Neuronal stem cell (in vitro differentiated cells): Measurements from ENCODE around the gene ITPK1.

ENCODE experiments used
- DNase-seq: peaks from one replicate; pipeline ENCODE4 v3.0.0-alpha.2; 2013; ENCODE audit warnings: low spot score
- H2AFZ ChIP-seq: one replicate; pipeline ENCODE4 v1.6.1; 2013; ENCODE audit warnings: mild to moderate bottlenecking, low read length, inconsistent platforms
- H2AK5ac ChIP-seq: 2 replicates; pipeline ENCODE4 v1.6.1; 2013; ENCODE audit warnings: low read depth, mild to moderate bottlenecking, inconsistent platforms, low read length, moderate library complexity, mixed read lengths
- H2BK120ac ChIP-seq: 2 replicates; pipeline ENCODE4 v1.6.1; 2013; ENCODE audit warnings: low read depth, mild to moderate bottlenecking, inconsistent platforms, low read length, moderate library complexity, mixed read lengths
- H2BK12ac ChIP-seq: one replicate; pipeline ENCODE4 v1.6.1; 2013; ENCODE audit warnings: low read length, inconsistent platforms
- H2BK15ac ChIP-seq: 2 replicates; pipeline ENCODE4 v1.6.1; 2013; ENCODE audit warnings: mild to moderate bottlenecking, low read length, inconsistent platforms, mixed read lengths
- H2BK5ac ChIP-seq: one replicate; pipeline ENCODE4 v1.6.1; 2013; ENCODE audit warnings: inconsistent platforms, mild to moderate bottlenecking, low read length, moderate library complexity
- H3K14ac ChIP-seq: one replicate; pipeline ENCODE4 v1.6.1; 2013; ENCODE audit warnings: low read length, inconsistent platforms
- H3K18ac ChIP-seq: 2 replicates; pipeline ENCODE4 v1.6.1; 2013; ENCODE audit warnings: low read length, inconsistent platforms
- H3K23ac ChIP-seq: 2 replicates; pipeline ENCODE4 v1.6.1; 2013; ENCODE audit warnings: low read depth, mild to moderate bottlenecking, mixed read lengths, low read length, inconsistent platforms; ENCODE audit not compliant: poor library complexity
- H3K27ac ChIP-seq: replicated peaks from 3 replicates; pipeline ENCODE4 v1.5.1; 2013; ENCODE audit warnings: low read length, inconsistent platforms
- H3K27me3 ChIP-seq, 3 experiments: 2 replicates each; pipeline ENCODE4 v1.6.1; 2013; ENCODE audit warnings: low read length in 3 of 3, mild to moderate bottlenecking in 2 of 3, inconsistent platforms in 1 of 3, low read depth in 1 of 3, mixed read lengths in 1 of 3, moderate library complexity in 1 of 3; ENCODE audit not compliant: control insufficient read depth in 3 of 3, insufficient read depth in 3 of 3
- H3K36me3 ChIP-seq, 2 donors: replicated peaks in 1 of 2; 2 replicates each; pipeline ENCODE4 v1.6.1; 2013; ENCODE audit warnings: low read length in 2 of 2; ENCODE audit not compliant: control insufficient read depth in 2 of 2, insufficient read depth in 2 of 2
- H3K4ac ChIP-seq: 2 replicates; pipeline ENCODE4 v1.6.1; 2013; ENCODE audit warnings: inconsistent platforms, mild to moderate bottlenecking, low read length, moderate library complexity
- H3K4me1 ChIP-seq, 2 donors: 1 replicate in 1 of 2; 2 replicates in 1 of 2; pipeline ENCODE4 v1.6.1; 2013; ENCODE audit warnings: low read length in 2 of 2, low read depth in 1 of 2; ENCODE audit not compliant: control insufficient read depth in 2 of 2, insufficient read depth in 1 of 2
- H3K4me2 ChIP-seq: one replicate; pipeline ENCODE4 v1.6.1; 2013; ENCODE audit warnings: mild to moderate bottlenecking, low read length, inconsistent platforms; ENCODE audit not compliant: insufficient read depth, poor library complexity, severe bottlenecking
- H3K4me3 ChIP-seq, 2 donors: 2 replicates each; pipeline ENCODE4 v1.5.1; 2013; ENCODE audit warnings: low read length in 2 of 2, mild to moderate bottlenecking in 2 of 2, inconsistent platforms in 1 of 2, moderate library complexity in 1 of 2
- H3K79me1 ChIP-seq: one replicate; pipeline ENCODE4 v1.6.1; 2013; ENCODE audit warnings: low read depth, mild to moderate bottlenecking, inconsistent platforms, low read length, moderate library complexity
- H3K9ac ChIP-seq: one replicate; pipeline ENCODE4 v1.6.1; 2013; ENCODE audit warnings: mild to moderate bottlenecking, low read depth, low read length, inconsistent platforms; ENCODE audit not compliant: poor library complexity
- H3K9me3 ChIP-seq, 2 donors: replicated peaks in 1 of 2; 2 replicates each; pipeline versions ENCODE3 to v1.6.1; 2013; ENCODE audit warnings: low read length in 2 of 2, mild to moderate bottlenecking in 2 of 2, inconsistent platforms in 1 of 2, low read depth in 1 of 2, mixed read lengths in 1 of 2, moderate library complexity in 1 of 2; ENCODE audit not compliant: control insufficient read depth in 2 of 2, insufficient read depth in 1 of 2
- H4K8ac ChIP-seq: one replicate; pipeline ENCODE4 v1.6.1; 2013; ENCODE audit warnings: low read depth, mild to moderate bottlenecking, inconsistent platforms, low read length, moderate library complexity
- H4K91ac ChIP-seq: one replicate; pipeline ENCODE4 v1.6.1; 2013; ENCODE audit warnings: low read length, low read depth, mild to moderate bottlenecking, inconsistent platforms; ENCODE audit not compliant: poor library complexity
- WGBS, 2 donors: extraction: QIAGEN DNeasy Blood & Tissue Kit; methylation state at CpG; one replicate each; pipeline ENCODE4 v1.1.7; 2013; ENCODE audit warnings: missing lambda C conversion rate in 2 of 2, mixed read lengths in 1 of 2; ENCODE audit not compliant: insufficient read length in 2 of 2, insufficient replicate concordance in 1 of 2; ENCODE audit errors: extremely low coverage in 2 of 2; 5-methylcytosine and 5-hydroxymethylcytosine counted together

Gene ITPK1

DNA sequence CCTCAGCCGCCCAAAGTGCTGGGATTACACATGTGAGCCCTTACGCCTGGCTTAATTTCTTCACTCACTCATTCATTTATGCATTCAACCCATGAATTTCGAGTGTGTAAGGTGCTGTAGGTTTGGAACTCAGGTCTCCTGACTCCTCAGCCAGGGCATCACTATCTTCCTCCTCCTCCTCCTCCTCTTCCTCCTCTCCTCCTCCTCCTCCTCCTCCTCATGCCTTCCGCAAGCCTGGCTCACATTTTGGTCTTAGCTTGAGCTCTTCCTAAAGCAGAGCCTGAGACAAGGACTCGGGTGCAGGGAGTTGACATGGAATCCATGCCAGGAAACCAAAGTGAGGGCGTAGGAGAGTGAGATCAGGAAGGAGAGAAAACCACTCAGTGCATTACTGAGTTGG lies 213.5 kb downstream of the ITPK1 start:
- Histone ChIP-seq H2AFZ (no peak overlapping the region), H2BK5ac (no peak overlapping the region), H2BK12ac (no peak overlapping the region), H3K9me3 (peaks cover 0 to 2% of the 10 kb centered on the region in 2 donors), H3K9ac (no peak overlapping the region), H4K8ac (no peak overlapping the region), H2AK5ac (no peak overlapping the region), H2BK120ac (no peak overlapping the region), H3K23ac (no peak overlapping the region), H3K4ac (no peak overlapping the region), H3K4me1 (peaks cover 0 to 13% of the 10 kb centered on the region in 2 donors), H3K27me3 (peaks cover 0 to 50% (median 1%) of the 10 kb centered on the region in 3 experiments), H4K91ac (no peak overlapping the region), H3K79me1 (no peaks in the 10 kb centered on the region), H3K4me3 (peak overlapping the region in 1 of 2 donors; percentile 19), H3K4me2 (no peak overlapping the region), H2BK15ac (no peak overlapping the region), H3K14ac (no peak overlapping the region), H3K18ac (no peak overlapping the region), H3K36me3 (no peaks in the 10 kb centered on the region), H3K27ac (no peak overlapping the region)
- WGBS, 2 donors, result no CpG with 5 or more reads among the region's 6 CpGs
- no peak for DNase-seq

DNA sequence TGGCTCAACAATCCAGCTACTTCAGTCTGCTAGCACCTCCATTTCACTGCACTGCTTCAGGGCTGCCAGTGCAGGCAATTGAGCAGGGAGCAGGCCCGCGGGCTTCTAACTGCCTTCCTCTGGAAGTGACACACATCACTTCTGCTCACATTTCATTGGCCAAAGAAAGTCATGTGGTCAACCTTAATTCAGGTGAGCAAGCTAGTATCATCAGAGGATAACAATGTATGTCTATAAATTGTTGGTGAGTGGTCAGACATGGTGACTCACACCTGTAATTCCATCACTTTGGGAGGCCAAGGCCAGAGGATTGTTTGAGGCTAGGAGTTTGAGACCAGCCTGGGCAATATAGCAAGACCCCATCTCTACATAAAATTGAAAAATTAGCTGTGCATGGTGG lies 215.1 kb downstream of the ITPK1 start:
- H3K27me3 ChIP-seq, result peaks cover 0 to 44% (median 1%) of the 10 kb centered on the region in 3 experiments
- H2BK5ac ChIP-seq, result no peak overlapping the region
- H3K9me3 ChIP-seq, result peaks cover 0 to 2% of the 10 kb centered on the region in 2 donors
- no peaks in the 10 kb centered on the region for H3K79me1 ChIP-seq
- H2AFZ ChIP-seq, result no peak overlapping the region
- no peak overlapping the region for H3K4me2 ChIP-seq
- WGBS, 2 donors, result no CpG with 5 or more reads among the region's 2 CpGs
- no peak overlapping the region for H4K91ac ChIP-seq
- no peak overlapping the region for H3K27ac ChIP-seq
- H3K4me1 ChIP-seq, result peaks cover 0 to 13% of the 10 kb centered on the region in 2 donors
- H3K9ac ChIP-seq, result no peak overlapping the region
- no peak overlapping the region for H2BK120ac ChIP-seq
- H3K18ac ChIP-seq, result no peak overlapping the region
- no peak overlapping the region for H2AK5ac ChIP-seq
- DNase-seq, result no peak
- H3K14ac ChIP-seq, result no peak overlapping the region
- no peak overlapping the region for H3K4me3 ChIP-seq
- no peak overlapping the region for H2BK15ac ChIP-seq
- no peak overlapping the region for H3K23ac ChIP-seq
- no peak overlapping the region for H2BK12ac ChIP-seq
- no peaks in the 10 kb centered on the region for H3K36me3 ChIP-seq
- H3K4ac ChIP-seq, result no peak overlapping the region
- no peak overlapping the region for H4K8ac ChIP-seq

DNA sequence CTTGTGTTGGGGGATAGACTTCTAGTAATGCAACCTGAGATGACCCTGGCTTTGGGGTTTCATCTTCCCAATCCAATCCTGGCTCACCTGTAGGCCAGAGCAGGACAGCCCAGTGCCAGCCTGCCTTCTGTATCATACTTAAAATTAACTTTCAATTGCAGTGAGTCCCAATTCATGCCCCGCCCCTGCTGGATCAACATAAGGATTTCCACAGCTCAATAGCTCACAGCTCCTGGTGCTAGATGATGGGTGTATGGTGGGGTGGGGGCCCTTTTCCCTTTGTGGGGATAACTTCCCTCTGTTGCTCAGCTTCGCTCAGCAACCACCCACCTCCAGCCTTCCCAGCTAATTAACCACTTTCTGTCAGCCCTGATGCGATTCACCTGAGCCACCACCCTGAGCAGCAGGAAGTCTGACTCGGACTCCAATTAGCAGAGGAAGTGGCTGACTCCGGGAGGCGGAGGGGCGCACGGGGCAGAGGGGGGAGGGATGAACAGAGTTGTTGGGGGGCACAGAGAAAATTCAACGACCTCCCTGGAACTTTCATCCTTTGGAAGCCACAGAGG lies 217.1 kb downstream of the ITPK1 start:
- no peak for DNase-seq

DNA sequence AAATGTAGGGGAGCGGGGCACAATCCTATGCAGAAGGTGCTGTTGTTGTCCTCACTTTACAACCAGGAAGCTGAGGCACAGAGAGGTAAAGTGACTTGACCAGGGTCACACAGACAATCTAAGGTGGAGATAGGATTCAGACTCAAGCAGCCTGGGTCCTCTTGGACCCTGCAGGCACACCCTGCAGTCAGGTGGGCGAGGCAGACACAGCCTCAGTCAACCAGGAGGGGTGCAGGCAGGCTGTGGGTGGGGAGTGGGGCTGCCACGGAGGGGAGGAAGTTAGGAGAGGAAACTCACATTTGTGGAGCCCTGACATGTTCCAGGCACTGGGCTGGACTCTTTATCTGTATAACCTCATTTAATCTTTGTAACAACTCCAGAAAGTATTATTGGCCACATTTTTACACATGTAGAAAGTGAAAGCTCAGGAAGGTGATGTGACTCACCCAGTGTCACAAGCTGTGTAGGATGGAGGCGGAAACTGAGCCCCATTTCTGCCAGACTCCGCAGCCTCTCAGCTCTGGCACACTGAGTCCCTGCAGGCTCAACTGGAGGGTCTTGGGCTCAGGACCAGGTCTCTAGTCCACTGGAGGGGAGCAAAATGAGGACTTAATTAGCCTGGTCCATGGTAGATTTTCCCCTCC lies 217.7 kb downstream of the ITPK1 start:
- no peak for DNase-seq
- no peak overlapping the region for H2BK5ac ChIP-seq
- no peak overlapping the region for H3K14ac ChIP-seq
- no peaks in the 10 kb centered on the region for H3K36me3 ChIP-seq
- H3K18ac ChIP-seq, result no peak overlapping the region
- H3K4ac ChIP-seq, result no peak overlapping the region
- H4K8ac ChIP-seq, result no peak overlapping the region
- peaks cover 0 to 20% (median 1%) of the 10 kb centered on the region in 3 experiments for H3K27me3 ChIP-seq
- no peak overlapping the region for H3K4me2 ChIP-seq
- WGBS, 2 donors, result no CpG with 5 or more reads among the region's 5 CpGs
- peak overlapping the region; percentile 15 for H3K9ac ChIP-seq
- peaks cover 0 to 10% of the 10 kb centered on the region in 2 donors for H3K4me1 ChIP-seq
- no peak overlapping the region for H2BK12ac ChIP-seq
- no peak overlapping the region for H3K27ac ChIP-seq
- H2BK15ac ChIP-seq, result no peak overlapping the region
- H2AK5ac ChIP-seq, result no peak overlapping the region
- no peak overlapping the region for H3K4me3 ChIP-seq
- H2BK120ac ChIP-seq, result peak overlapping the region; percentile 51
- H2AFZ ChIP-seq, result no peak overlapping the region
- no peaks in the 10 kb centered on the region for H3K79me1 ChIP-seq
- peaks cover 0 to 2% of the 10 kb centered on the region in 2 donors for H3K9me3 ChIP-seq
- no peak overlapping the region for H4K91ac ChIP-seq
- no peak overlapping the region for H3K23ac ChIP-seq

More for the DNA sequence above, 217.1 kb downstream of the ITPK1 start:
- no peak overlapping the region for H3K23ac ChIP-seq
- H3K4me1 ChIP-seq, result peaks cover 0 to 13% of the 10 kb centered on the region in 2 donors
- H3K18ac ChIP-seq, result no peak overlapping the region
- no peak overlapping the region for H3K9ac ChIP-seq
- no CpG with 5 or more reads among the region's 9 CpGs for WGBS, 2 donors
- H2BK12ac ChIP-seq, result no peak overlapping the region
- H3K36me3 ChIP-seq, result no peaks in the 10 kb centered on the region
- H4K8ac ChIP-seq, result no peak overlapping the region
- H3K4me2 ChIP-seq, result no peak overlapping the region
- no peak overlapping the region for H2AFZ ChIP-seq
- H3K4me3 ChIP-seq, result no peak overlapping the region
- no peak overlapping the region for H4K91ac ChIP-seq
- peaks cover 0 to 2% of the 10 kb centered on the region in 2 donors for H3K9me3 ChIP-seq
- H2BK15ac ChIP-seq, result no peak overlapping the region
- H3K79me1 ChIP-seq, result no peaks in the 10 kb centered on the region
- H3K4ac ChIP-seq, result no peak overlapping the region
- no peak overlapping the region for H2BK120ac ChIP-seq
- no peak overlapping the region for H2BK5ac ChIP-seq
- no peak overlapping the region for H2AK5ac ChIP-seq
- no peak overlapping the region for H3K14ac ChIP-seq
- no peak overlapping the region for H3K27ac ChIP-seq
- peaks cover 0 to 26% (median 1%) of the 10 kb centered on the region in 3 experiments for H3K27me3 ChIP-seq
